GM18951 (cell line): Measurements from ENCODE around the gene TAC1.
"Not testable (repeated sequence)": the region's sequence is repeated elsewhere in the genome, so short reads cannot be mapped to it uniquely, and the experiment has no call there.

Source experiments
- POLR2A ChIP-seq: IDR thresholded peaks from 4 replicates; pipeline ENCODE4 v1.6.1; 2011; ENCODE audit warnings: mild to moderate bottlenecking; ENCODE audit not compliant: insufficient read length, insufficient read depth; ENCODE audit errors: extremely low read depth
- in situ Hi-C: fragments of 300-500 bp; cut with MboI; formaldehyde crosslinking; loops from one replicate; pipeline ENCODE4 v1.12.0; 2022; ENCODE audit warnings: low sequenced_read_pairs, mixed read lengths, inconsistent platforms; ENCODE audit not compliant: unreplicated experiment

The TAC1 gene

GRCh38 chr7:97770850-97771249 lies 39.0 kb downstream of the TAC1 start:
- TF ChIP-seq POLR2A = no peak
- in situ Hi-C loops = no loop called here

GRCh38 chr7:97771576-97771975 lies 39.7 kb downstream of the TAC1 start:
- in situ Hi-C loops = no loop called here
- TF ChIP-seq POLR2A = no peak

- in situ Hi-C loops = no loop called here
- no peak for TF ChIP-seq POLR2A
Observed at GRCh38 chr7:97772045-97772901, 40.4 kb downstream of the TAC1 start.

GRCh38 chr7:97786398-97786797 lies 54.5 kb downstream of the TAC1 start:
- in situ Hi-C loops = not testable (repeated sequence)
